CD4-positive, alpha-beta T cell (primary cell): ENCODE measurements around the gene PTCD1. TPM values are rescaled to one million over a fixed set of nuclear protein-coding genes. Genes with fewer than 3 reads are reported as not detected.

Source experiments
- ATAC-seq: fragments of 200-7000 bp; cut with Tn5 transposase; one replicate; pipeline ENCODE4 v1.10.0; 2022; ENCODE audit warnings: mild to moderate bottlenecking; ENCODE audit not compliant: poor library complexity
- CTCF ChIA-PET: fragments of 350-600 bp; sonication (Branson Sonifier 250); formaldehyde crosslinking; loops from one replicate; lab custom pipeline; 2021; ENCODE audit warnings: antibody characterized with exemption, inconsistent platforms; lab: Charles Lee
- POLR2A ChIA-PET: fragments of 350-600 bp; sonication (Branson Sonifier 250); formaldehyde crosslinking; loops from one replicate; lab custom pipeline; 2021; ENCODE audit warnings: antibody characterized with exemption, inconsistent platforms; lab: Charles Lee
- DNase-seq, 14 experiments: peaks; one replicate each; pipeline ENCODE4 v3.0.0-alpha.2; 2013 to 2020; ENCODE audit warnings: mixed read lengths in 2 of 14
- H3K27ac ChIP-seq, 2 donors: one replicate each; pipeline versions ENCODE4 v1.5.1 to v1.7.0; 2013; ENCODE audit warnings: low read length in 2 of 2, low read depth in 1 of 2, mild to moderate bottlenecking in 1 of 2
- H3K27me3 ChIP-seq, 2 experiments: 1 replicate in 1 of 2; 2 replicates in 1 of 2; pipeline versions ENCODE4 v1.6.1 to v1.7.0; 2013; ENCODE audit warnings: low read length in 2 of 2, control low read depth in 1 of 2, mild to moderate bottlenecking in 1 of 2, moderate library complexity in 1 of 2; ENCODE audit not compliant: insufficient read depth in 2 of 2, control insufficient read depth in 1 of 2
- H3K36me3 ChIP-seq: one replicate; pipeline ENCODE4 v1.6.1; 2013; ENCODE audit warnings: low read length, control low read depth; ENCODE audit not compliant: insufficient read depth
- H3K4me1 ChIP-seq: one replicate; pipeline ENCODE4 v1.6.1; 2013; ENCODE audit warnings: low read length, control low read depth; ENCODE audit not compliant: insufficient read depth
- H3K4me3 ChIP-seq: one replicate; pipeline ENCODE4 v1.5.1; 2013; ENCODE audit warnings: mild to moderate bottlenecking, low read length, moderate library complexity
- H3K9me3 ChIP-seq, 2 experiments: 1 replicate in 1 of 2; 2 replicates in 1 of 2; pipeline versions ENCODE4 v1.6.1 to v1.7.0; 2013; ENCODE audit warnings: low read length in 2 of 2, mild to moderate bottlenecking in 2 of 2, control low read depth in 1 of 2, moderate library complexity in 1 of 2; ENCODE audit not compliant: control insufficient read depth in 1 of 2, insufficient read depth in 1 of 2
- H3K27ac Mint-ChIP-seq: one replicate; pipeline ENCODE4 v1.8.0; 2020; ENCODE audit warnings: mixed read lengths
- H3K27me3 Mint-ChIP-seq: one replicate; pipeline ENCODE4 v1.8.0; 2021; ENCODE audit warnings: mixed read lengths
- H3K36me3 Mint-ChIP-seq: one replicate; pipeline ENCODE4 v1.8.0; 2021; ENCODE audit warnings: low read depth, mixed read lengths
- H3K4me1 Mint-ChIP-seq: one replicate; pipeline ENCODE4 v1.8.0; 2021; ENCODE audit warnings: low read depth, mixed read lengths
- H3K4me3 Mint-ChIP-seq: one replicate; pipeline ENCODE4 v1.8.0; 2020; ENCODE audit warnings: mild to moderate bottlenecking, mixed read lengths
- H3K9me3 Mint-ChIP-seq: one replicate; pipeline ENCODE4 v1.8.0; 2020; ENCODE audit warnings: mixed read lengths
- intact Hi-C, 2 experiments: fragments of 100-400 bp; cut with DNase I in 1 of 2; cut with micrococcal nuclease in 1 of 2; formaldehyde crosslinking; loops; one replicate each; pipeline versions ENCODE4 v1.15.1 to v1.9.0; 2023 to 2025; cut with DNase I, micrococcal nuclease
- total RNA-seq, 174 experiments: library from RNA in 2 of 174; stranded (reverse) in 2 of 174; gene quantifications; one replicate each; pipeline ENCODE4 v1.2.3 and lab custom pipeline; 2021 to 2026
- TF ChIP-seq, protein P1 (sequence below): fragments of 200-600 bp; IDR thresholded peaks from one replicate; pipeline ENCODE4 v1.8.0; 2022; ENCODE audit warnings: antibody characterized with exemption, mild to moderate bottlenecking

Gene PTCD1
- total RNA-seq, 2 experiments from 2014 or later, result 4.8 to 5.3 TPM

- Histone ChIP-seq H3K27me3 (no peaks in the 10 kb centered on the region), H3K9me3 (no peaks in the 10 kb centered on the region), H3K36me3 (peaks cover 70% of the 10 kb centered on the region), H3K4me1 (no peaks in the 10 kb centered on the region), H3K4me3 (no peak overlapping the region), H3K27ac (no peak overlapping the region)
- H3K27ac Mint-ChIP-seq, result no peak overlapping the region
- intact Hi-C loops, result no loop called here
- ATAC-seq, result no peak
- no peaks in the 10 kb centered on the region for H3K27me3 Mint-ChIP-seq
- H3K4me3 Mint-ChIP-seq, result no peak overlapping the region
- no peaks in the 10 kb centered on the region for H3K4me1 Mint-ChIP-seq
- no peak for DNase-seq
- POLR2A ChIA-PET, result interaction anchor here (1.1 kb wide), 1 partner anchor 10 kb away, joined by 3 read pairs; the partner anchor contains the start of genes CPSF4 and PTCD1
- H3K36me3 Mint-ChIP-seq, result peaks cover 78% of the 10 kb centered on the region
- TF ChIP-seq, protein P1, sequence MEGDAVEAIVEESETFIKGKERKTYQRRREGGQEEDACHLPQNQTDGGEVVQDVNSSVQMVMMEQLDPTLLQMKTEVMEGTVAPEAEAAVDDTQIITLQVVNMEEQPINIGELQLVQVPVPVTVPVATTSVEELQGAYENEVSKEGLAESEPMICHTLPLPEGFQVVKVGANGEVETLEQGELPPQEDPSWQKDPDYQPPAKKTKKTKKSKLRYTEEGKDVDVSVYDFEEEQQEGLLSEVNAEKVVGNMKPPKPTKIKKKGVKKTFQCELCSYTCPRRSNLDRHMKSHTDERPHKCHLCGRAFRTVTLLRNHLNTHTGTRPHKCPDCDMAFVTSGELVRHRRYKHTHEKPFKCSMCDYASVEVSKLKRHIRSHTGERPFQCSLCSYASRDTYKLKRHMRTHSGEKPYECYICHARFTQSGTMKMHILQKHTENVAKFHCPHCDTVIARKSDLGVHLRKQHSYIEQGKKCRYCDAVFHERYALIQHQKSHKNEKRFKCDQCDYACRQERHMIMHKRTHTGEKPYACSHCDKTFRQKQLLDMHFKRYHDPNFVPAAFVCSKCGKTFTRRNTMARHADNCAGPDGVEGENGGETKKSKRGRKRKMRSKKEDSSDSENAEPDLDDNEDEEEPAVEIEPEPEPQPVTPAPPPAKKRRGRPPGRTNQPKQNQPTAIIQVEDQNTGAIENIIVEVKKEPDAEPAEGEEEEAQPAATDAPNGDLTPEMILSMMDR, result no peak
- CTCF ChIA-PET, result no interaction called here
- no peaks in the 10 kb centered on the region for H3K9me3 Mint-ChIP-seq
These were observed 10.3 kb upstream of the PTCD1 start for GRCh38 chr7:99448855-99449254.

GRCh38 chr7:99447943-99448342, 9.3 kb upstream of the PTCD1 start:
- Mint-ChIP-seq H3K4me1 (no peaks in the 10 kb centered on the region), H3K4me3 (no peak overlapping the region), H3K9me3 (no peaks in the 10 kb centered on the region), H3K27ac (no peak overlapping the region), H3K36me3 (peaks cover 75% of the 10 kb centered on the region), H3K27me3 (no peaks in the 10 kb centered on the region)
- no peak overlapping the region for H3K4me3 ChIP-seq
- no peak for ATAC-seq
- peaks cover 69% of the 10 kb centered on the region for H3K36me3 ChIP-seq
- intact Hi-C loops, result no loop called here
- peak in 1 of 14 experiments; percentile 26 for DNase-seq
- no peaks in the 10 kb centered on the region for H3K27me3 ChIP-seq
- no peaks in the 10 kb centered on the region for H3K4me1 ChIP-seq
- ChIA-PET POLR2A (no interaction called here), CTCF (interaction anchor here (0.7 kb wide), 1 partner anchor 1699 kb away, joined by 3 read pairs; no protein-coding TSS in a partner anchor)
- no peak overlapping the region for H3K27ac ChIP-seq
- H3K9me3 ChIP-seq, result no peaks in the 10 kb centered on the region
- TF ChIP-seq, protein P1, result no peak

DNA sequence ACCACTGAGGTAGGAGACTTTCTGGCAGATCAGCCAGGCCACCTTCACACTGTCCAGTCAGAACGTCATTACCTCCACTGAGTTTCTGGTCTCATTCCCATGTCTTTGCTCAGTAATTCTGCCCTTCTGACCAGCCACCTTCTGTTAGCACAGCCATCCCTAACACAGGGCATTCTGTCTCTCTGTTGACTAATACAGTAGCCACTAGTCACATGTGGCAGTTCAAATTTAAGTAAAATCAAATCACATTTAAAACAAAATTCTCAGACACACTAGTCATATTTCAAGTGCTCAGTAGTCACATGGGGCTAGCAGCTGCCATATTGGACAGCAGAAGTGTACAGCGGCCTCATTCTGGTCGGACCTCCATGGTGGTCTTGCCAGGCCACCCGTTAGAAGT, 7.5 kb upstream of the PTCD1 start:
- Mint-ChIP-seq H3K27ac (no peak overlapping the region), H3K36me3 (peaks cover 71% of the 10 kb centered on the region), H3K4me3 (no peak overlapping the region), H3K27me3 (no peaks in the 10 kb centered on the region), H3K4me1 (peaks cover 5% of the 10 kb centered on the region), H3K9me3 (no peaks in the 10 kb centered on the region)
- H3K27me3 ChIP-seq, result no peaks in the 10 kb centered on the region
- no peaks in the 10 kb centered on the region for H3K9me3 ChIP-seq
- intact Hi-C loops, result no loop called here
- POLR2A ChIA-PET, result interaction anchor here (0.6 kb wide), 1 partner anchor 750 kb away, joined by 3 read pairs; no protein-coding TSS in a partner anchor
- CTCF ChIA-PET, result interaction anchor here (0.6 kb wide), 1 partner anchor 1698 kb away, joined by 3 read pairs; no protein-coding TSS in a partner anchor
- no peak for ATAC-seq
- H3K27ac ChIP-seq, result no peak overlapping the region
- peaks cover 60% of the 10 kb centered on the region for H3K36me3 ChIP-seq
- H3K4me3 ChIP-seq, result no peak overlapping the region
- no peak for DNase-seq
- H3K4me1 ChIP-seq, result no peaks in the 10 kb centered on the region
- TF ChIP-seq, protein P1, result no peak
